H7 (cell line): Measurements from ENCODE around the gene MYO1B. TPM values are rescaled to one million over a fixed set of nuclear protein-coding genes. Genes with fewer than 3 reads are reported as not detected.
A peak's percentile ranks its signal among the peaks of the same experiment; 100 is the strongest.

Experiments used
- DNase-seq: peaks from one replicate; pipeline ENCODE4 v3.0.0; 2012
- H3K27me3 ChIP-seq: 2 replicates; pipeline ENCODE4 v1.6.0; 2011; ENCODE audit warnings: mild to moderate bottlenecking, low read length; ENCODE audit not compliant: control insufficient read depth, insufficient read depth
- H3K36me3 ChIP-seq: replicated peaks from 2 replicates; pipeline ENCODE4 v1.5.1; 2011; ENCODE audit warnings: low read length; ENCODE audit not compliant: control insufficient read depth, insufficient read depth
- H3K4me3 ChIP-seq: 2 replicates; pipeline ENCODE4 v1.5.1; 2011; ENCODE audit warnings: low read depth, mild to moderate bottlenecking, control low read depth, low read length, moderate library complexity; ENCODE audit not compliant: insufficient read depth
- total RNA-seq: library from RNA; depleted of rRNA; stranded (reverse); fragments of >200 nt; shearing (Covaris generic); gene quantifications from 2 replicates; pipeline ENCODE4 v1.2.3, GENCODE V29; 2014

Gene MYO1B
- total RNA-seq, 1 experiment from 2014 or later, result 47.4 TPM

GRCh38 chr2:191304939-191305875 lies 60.0 kb downstream of the MYO1B start:
- Histone ChIP-seq H3K27me3 (no peaks in the 10 kb centered on the region), H3K36me3 (no peaks in the 10 kb centered on the region), H3K4me3 (no peak overlapping the region)
- no peak for DNase-seq

GRCh38 chr2:191308026-191308425 lies 62.8 kb downstream of the MYO1B start:
- Histone ChIP-seq H3K36me3 (no peaks in the 10 kb centered on the region), H3K4me3 (no peak overlapping the region), H3K27me3 (no peaks in the 10 kb centered on the region)
- DNase-seq, result no peak

- no peaks in the 10 kb centered on the region for H3K27me3 ChIP-seq
- H3K4me3 ChIP-seq, result no peak overlapping the region
- H3K36me3 ChIP-seq, result no peaks in the 10 kb centered on the region
- no peak for DNase-seq
Observed at GRCh38 chr2:191311156-191311555, 66.0 kb downstream of the MYO1B start.

GRCh38 chr2:191311627-191312026 lies 66.4 kb downstream of the MYO1B start:
- Histone ChIP-seq H3K4me3 (no peak overlapping the region), H3K27me3 (no peaks in the 10 kb centered on the region), H3K36me3 (no peaks in the 10 kb centered on the region)
- no peak for DNase-seq

GRCh38 chr2:191312163-191312562 lies 67.0 kb downstream of the MYO1B start:
- no peak for DNase-seq
- Histone ChIP-seq H3K36me3 (no peaks in the 10 kb centered on the region), H3K4me3 (no peak overlapping the region), H3K27me3 (no peaks in the 10 kb centered on the region)

- no peak for DNase-seq
- no peak overlapping the region for H3K4me3 ChIP-seq
- no peaks in the 10 kb centered on the region for H3K27me3 ChIP-seq
- no peaks in the 10 kb centered on the region for H3K36me3 ChIP-seq
Observed at GRCh38 chr2:191312662-191313061, 67.5 kb downstream of the MYO1B start.

- Histone ChIP-seq H3K36me3 (no peaks in the 10 kb centered on the region), H3K27me3 (no peaks in the 10 kb centered on the region), H3K4me3 (no peak overlapping the region)
- DNase-seq, result no peak
Observed at GRCh38 chr2:191314697-191315364, 69.6 kb downstream of the MYO1B start.

- no peaks in the 10 kb centered on the region for H3K27me3 ChIP-seq
- H3K4me3 ChIP-seq, result no peak overlapping the region
- H3K36me3 ChIP-seq, result no peaks in the 10 kb centered on the region
- DNase-seq, result no peak
Observed at GRCh38 chr2:191315365-191315752, 70.2 kb downstream of the MYO1B start.

DNA sequence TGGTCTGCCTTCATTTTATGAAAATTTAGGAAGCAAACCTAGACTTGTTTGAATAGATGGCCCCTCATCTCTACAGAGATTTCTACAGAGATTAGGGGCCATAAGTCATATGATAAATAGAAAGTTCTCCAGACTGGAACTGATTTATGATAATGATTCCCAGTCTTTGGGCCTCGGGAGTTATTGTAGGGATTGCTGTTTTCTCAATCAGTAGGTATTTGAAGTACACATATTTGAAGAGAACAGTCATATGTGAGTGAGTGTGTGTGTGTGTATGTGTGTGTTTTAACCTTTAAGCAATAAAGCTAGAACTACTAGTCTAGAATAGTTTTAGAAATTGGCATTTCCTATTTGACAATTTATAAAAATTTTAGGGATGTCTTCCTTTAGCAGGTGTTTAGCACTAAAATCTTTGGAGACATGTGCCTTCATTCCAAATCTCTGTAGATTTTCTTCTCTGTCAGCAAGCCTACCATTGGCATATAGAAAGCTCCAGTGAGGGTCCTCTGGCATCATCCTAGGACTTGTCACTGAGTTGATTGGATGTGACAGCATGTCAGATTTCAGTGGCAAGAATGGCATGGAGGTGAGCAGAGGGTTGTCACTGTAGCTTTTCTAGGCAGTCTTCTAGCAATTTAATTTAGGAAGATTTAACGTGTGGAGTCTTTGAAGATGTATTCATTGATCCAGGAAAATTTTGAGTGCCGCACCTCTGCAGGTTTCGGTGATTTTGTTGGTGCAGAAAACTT lies 71.2 kb downstream of the MYO1B start:
- no peak for DNase-seq
- H3K36me3 ChIP-seq, result no peaks in the 10 kb centered on the region

GRCh38 chr2:191318037-191318728 lies 73.0 kb downstream of the MYO1B start:
- no peaks in the 10 kb centered on the region for H3K27me3 ChIP-seq
- DNase-seq, result no peak
- no peak overlapping the region for H3K4me3 ChIP-seq
- H3K36me3 ChIP-seq, result no peaks in the 10 kb centered on the region

More for the DNA sequence above, 71.2 kb downstream of the MYO1B start:
- no peaks in the 10 kb centered on the region for H3K27me3 ChIP-seq
- no peak overlapping the region for H3K4me3 ChIP-seq

DNA sequence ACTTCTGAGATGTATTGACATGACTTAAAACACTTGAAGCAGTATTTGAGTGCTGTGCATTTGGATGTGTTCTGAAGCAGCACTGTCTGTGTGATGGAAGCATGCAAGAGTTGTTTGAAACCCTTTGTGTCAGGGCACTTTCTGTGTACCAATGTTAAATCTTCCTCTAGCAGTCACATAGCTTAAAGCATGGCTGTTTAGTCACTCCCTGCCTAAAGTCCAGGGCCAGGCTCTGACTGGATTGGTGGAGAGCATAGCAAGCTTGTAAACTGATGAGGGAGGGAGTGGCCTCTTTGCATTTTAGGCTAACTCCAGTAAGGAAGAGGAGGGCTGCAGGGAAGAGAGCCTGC lies 73.5 kb downstream of the MYO1B start:
- DNase-seq, result peak; percentile 35
- no peaks in the 10 kb centered on the region for H3K27me3 ChIP-seq
- no peaks in the 10 kb centered on the region for H3K36me3 ChIP-seq
- H3K4me3 ChIP-seq, result no peak overlapping the region

GRCh38 chr2:191319186-191319585 lies 74.0 kb downstream of the MYO1B start:
- no peak for DNase-seq
- Histone ChIP-seq H3K27me3 (no peaks in the 10 kb centered on the region), H3K36me3 (no peaks in the 10 kb centered on the region), H3K4me3 (no peak overlapping the region)

DNA sequence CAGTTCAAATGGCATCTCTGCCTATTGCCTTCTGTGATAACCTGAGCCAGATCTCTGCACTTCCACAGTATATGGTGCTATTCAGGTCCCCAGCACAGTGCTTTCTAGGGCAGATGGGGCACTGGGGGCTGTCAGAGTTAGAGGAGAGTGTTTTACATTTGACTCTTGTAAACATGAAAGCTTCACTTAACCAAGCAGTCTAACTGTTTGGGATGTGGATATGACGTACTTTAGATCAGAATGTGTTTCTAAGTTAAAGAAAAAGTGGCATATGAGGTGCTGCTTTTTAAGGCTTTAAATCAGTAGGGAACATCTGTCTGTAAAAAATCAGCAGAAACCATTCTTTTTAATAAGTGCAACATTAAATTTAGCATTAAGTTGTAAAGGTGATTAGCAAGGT lies 75.7 kb downstream of the MYO1B start:
- no peak overlapping the region for H3K4me3 ChIP-seq
- H3K27me3 ChIP-seq, result no peaks in the 10 kb centered on the region
- H3K36me3 ChIP-seq, result no peaks in the 10 kb centered on the region
- DNase-seq, result no peak

DNA sequence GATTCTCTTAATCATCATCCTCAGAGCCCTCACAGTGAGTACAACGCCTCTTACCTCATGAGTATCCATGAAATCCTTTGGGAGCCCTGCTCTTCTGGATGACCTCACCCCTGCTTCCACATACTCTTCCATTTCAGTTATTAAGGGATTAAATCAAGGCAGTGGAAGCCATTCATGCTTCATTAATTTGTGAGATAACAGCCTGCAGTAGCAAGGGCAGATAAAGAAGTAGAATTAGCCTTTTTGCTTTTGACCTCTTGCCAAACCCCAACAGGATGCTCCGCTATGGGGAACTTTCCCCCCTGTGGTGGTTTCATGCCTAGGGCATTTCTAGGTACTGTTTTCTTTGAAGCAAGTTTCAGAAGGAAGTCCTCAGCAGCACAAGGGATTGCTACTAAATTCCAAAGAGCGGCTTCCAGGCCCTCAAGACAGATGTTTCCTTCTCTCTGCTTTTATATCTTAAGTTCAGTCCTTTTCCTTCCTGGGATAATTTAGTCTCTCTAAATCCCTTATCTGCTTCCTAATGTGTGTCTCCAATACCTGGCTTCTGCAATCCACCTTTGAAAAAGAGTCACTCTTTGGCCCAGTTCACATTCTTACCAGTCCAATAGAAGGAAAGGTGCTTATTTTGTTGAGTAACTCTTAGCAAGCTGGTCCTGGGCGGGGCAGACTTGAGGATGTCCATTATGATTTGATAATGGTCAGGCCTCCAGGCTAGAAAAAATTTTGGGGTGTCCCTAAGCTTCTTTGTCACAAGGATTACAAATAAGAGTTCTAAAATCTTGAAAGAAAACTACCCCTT lies 76.9 kb downstream of the MYO1B start:
- no peaks in the 10 kb centered on the region for H3K27me3 ChIP-seq
- no peaks in the 10 kb centered on the region for H3K36me3 ChIP-seq
- DNase-seq, result no peak
- no peak overlapping the region for H3K4me3 ChIP-seq
